A673 (cell line): Measurements from ENCODE around the gene PHIP. TPM values are rescaled to one million over a fixed set of nuclear protein-coding genes. Genes with fewer than 3 reads are reported as not detected.

ENCODE experiments used
- BruUV-seq: library from RNA; stranded (reverse); fragments of 400-500 nt; replicated peaks from 2 replicates; lab custom pipeline; 2021; lab: Mats Ljungman, UMichigan
- CTCF ChIA-PET: fragments of 300-600 bp; sonication (Branson Sonifier 250); formaldehyde crosslinking; loops from one replicate; lab custom pipeline; 2022; ENCODE audit warnings: antibody characterized with exemption; lab: Charles Lee
- POLR2A ChIA-PET: fragments of 300-600 bp; sonication (Branson Sonifier 250); formaldehyde crosslinking; loops from one replicate; lab custom pipeline; 2022; ENCODE audit warnings: antibody characterized with exemption; ENCODE audit not compliant: low non-redundant PET; lab: Charles Lee
- DNase-seq: peaks from one replicate; pipeline ENCODE4 v3.0.0-alpha.2; 2015; ENCODE audit warnings: low spot score
- H3K27ac ChIP-seq: fragments of 200-600 bp; sonication (generic); 2 replicates; pipeline ENCODE4 v1.5.1; 2016; ENCODE audit warnings: mixed run types, low read depth, mild to moderate bottlenecking, mixed read lengths, antibody characterized with exemption, low read length; ENCODE audit not compliant: poor library complexity, severe bottlenecking
- H3K27me3 ChIP-seq: fragments of 200-600 bp; sonication (generic); replicated peaks from 2 replicates; pipeline ENCODE4 v1.6.1; 2017; ENCODE audit warnings: mixed run types, low read depth, mild to moderate bottlenecking, mixed read lengths, antibody characterized with exemption, low read length; ENCODE audit not compliant: insufficient read depth, poor library complexity
- H3K36me3 ChIP-seq: fragments of 200-600 bp; sonication (generic); 2 replicates; pipeline ENCODE4 v1.6.1; 2016; ENCODE audit warnings: mixed run types, mild to moderate bottlenecking, mixed read lengths, antibody characterized with exemption, low read length; ENCODE audit not compliant: insufficient read depth, poor library complexity, severe bottlenecking
- H3K4me1 ChIP-seq: fragments of 200-600 bp; sonication (generic); 2 replicates; pipeline ENCODE4 v1.6.1; 2017; ENCODE audit warnings: mixed run types, mild to moderate bottlenecking, mixed read lengths, antibody characterized with exemption, low read length; ENCODE audit not compliant: insufficient read depth, poor library complexity, severe bottlenecking
- H3K4me3 ChIP-seq: fragments of 200-600 bp; sonication (generic); 2 replicates; pipeline ENCODE4 v1.5.1; 2016; ENCODE audit warnings: low read depth, mixed run types, mild to moderate bottlenecking, mixed read lengths, low read length; ENCODE audit not compliant: poor library complexity, severe bottlenecking
- H3K9me3 ChIP-seq: fragments of 200-600 bp; sonication (generic); 2 replicates; pipeline ENCODE4 v1.6.1; 2016; ENCODE audit warnings: mixed run types, low read depth, mild to moderate bottlenecking, mixed read lengths, antibody characterized with exemption, low read length; ENCODE audit not compliant: poor library complexity, severe bottlenecking
- CTCF ChIP-seq: fragments of 300-800, 200-600 bp; sonication (generic); conservative IDR thresholded peaks from 2 replicates; pipeline ENCODE4 v1.5.1; 2017; ENCODE audit warnings: low read depth, mild to moderate bottlenecking, antibody characterized with exemption, low read length, moderate library complexity, mixed read lengths
- EZH2 ChIP-seq: fragments of 200-600 bp; sonication (generic); IDR thresholded peaks from 2 replicates; pipeline ENCODE4 v1.6.1; 2017; ENCODE audit warnings: borderline replicate concordance, low read depth, mild to moderate bottlenecking, mixed read lengths, antibody characterized with exemption, low read length; ENCODE audit not compliant: poor library complexity, severe bottlenecking
- intact Hi-C: fragments of 100-400 bp; cut with micrococcal nuclease; formaldehyde crosslinking; loops from one replicate; pipeline ENCODE4 v1.10.0; 2022; ENCODE audit not compliant: unreplicated experiment
- total RNA-seq: library from RNA; stranded (reverse); gene quantifications from 2 replicates; pipeline ENCODE4 v1.2.3, GENCODE V29; 2021

PHIP gene
- total RNA-seq, 1 experiment from 2014 or later, result 42.5 TPM

DNA sequence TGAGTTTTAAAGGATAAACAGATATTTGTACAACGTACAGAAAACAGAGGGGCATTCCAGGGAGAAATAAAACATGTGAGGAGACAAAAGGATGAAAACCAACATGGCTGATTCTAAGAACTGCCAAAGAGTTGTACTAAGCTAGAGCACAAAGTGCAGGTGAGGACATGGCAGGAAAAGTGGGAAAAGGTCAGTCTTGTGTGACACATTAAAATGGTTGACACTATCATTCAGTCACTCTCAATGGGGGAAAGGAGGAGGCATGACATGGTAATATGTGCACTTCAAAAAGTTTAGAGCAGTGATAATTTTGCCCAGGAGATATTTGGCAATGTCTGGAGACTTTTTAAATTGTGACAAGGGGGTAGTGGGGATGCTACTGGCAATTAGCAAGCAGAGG is 21.8 kb downstream of the PHIP start:
- TF ChIP-seq EZH2 (no peak), CTCF (no peak)
- intact Hi-C loops, result no loop called here
- no TSS peak for BruUV-seq
- ChIA-PET POLR2A (no interaction called here), CTCF (no interaction called here)
- no peak for DNase-seq
- Histone ChIP-seq H3K27me3 (no peaks in the 10 kb centered on the region), H3K4me3 (no peak overlapping the region), H3K27ac (no peak overlapping the region), H3K36me3 (peaks cover 87% of the 10 kb centered on the region), H3K4me1 (no peaks in the 10 kb centered on the region), H3K9me3 (peaks cover 8% of the 10 kb centered on the region)

- Histone ChIP-seq H3K36me3 (peaks cover 44% of the 10 kb centered on the region), H3K4me3 (no peak overlapping the region), H3K27me3 (no peaks in the 10 kb centered on the region), H3K9me3 (peaks cover 6% of the 10 kb centered on the region), H3K27ac (no peak overlapping the region), H3K4me1 (no peaks in the 10 kb centered on the region)
- BruUV-seq, result no TSS peak
- peak; percentile 59 for DNase-seq
- intact Hi-C loops, result no loop called here
- ChIA-PET CTCF (no interaction called here), POLR2A (no interaction called here)
- TF ChIP-seq EZH2 (no peak), CTCF (peak; percentile 55)
These were observed 29.4 kb downstream of the PHIP start for GRCh38 chr6:79048611-79049010.

- no TSS peak for BruUV-seq
These were observed 31.0 kb downstream of the PHIP start for GRCh38 chr6:79047072-79047471.

More at GRCh38 chr6:79047072-79047471, 31.0 kb downstream of the PHIP start:
- POLR2A ChIA-PET, result no interaction called here
- Histone ChIP-seq H3K4me1 (no peaks in the 10 kb centered on the region), H3K27ac (no peak overlapping the region), H3K9me3 (no peaks in the 10 kb centered on the region), H3K36me3 (peaks cover 30% of the 10 kb centered on the region), H3K27me3 (no peaks in the 10 kb centered on the region), H3K4me3 (no peak overlapping the region)
- CTCF ChIA-PET, result no interaction called here
- TF ChIP-seq EZH2 (no peak), CTCF (no peak)
- intact Hi-C loops, result no loop called here
- DNase-seq, result no peak
